Astrocyte of the spinal cord (primary cell): ENCODE data around the gene CYP3A5.

ENCODE experiments used
- DNase-seq: peaks from one replicate; pipeline ENCODE4 v3.0.0; 2011; ENCODE audit warnings: low read depth, low spot score
- H3K4me3 ChIP-seq: 2 replicates; pipeline ENCODE4 v1.5.1; 2011; ENCODE audit warnings: low read depth, mild to moderate bottlenecking, low read length, moderate library complexity
- in situ Hi-C: cut with HindIII; loops from 2 replicates; pipeline ENCODE4 v1.10.0; 2017; ENCODE audit warnings: low sequenced_read_pairs
- TF ChIP-seq, protein P1 (sequence below): IDR thresholded peaks from 2 replicates; pipeline ENCODE4 v1.5.1; 2012; ENCODE audit warnings: low read depth, mild to moderate bottlenecking, low read length, inconsistent platforms

The CYP3A5 gene

DNA sequence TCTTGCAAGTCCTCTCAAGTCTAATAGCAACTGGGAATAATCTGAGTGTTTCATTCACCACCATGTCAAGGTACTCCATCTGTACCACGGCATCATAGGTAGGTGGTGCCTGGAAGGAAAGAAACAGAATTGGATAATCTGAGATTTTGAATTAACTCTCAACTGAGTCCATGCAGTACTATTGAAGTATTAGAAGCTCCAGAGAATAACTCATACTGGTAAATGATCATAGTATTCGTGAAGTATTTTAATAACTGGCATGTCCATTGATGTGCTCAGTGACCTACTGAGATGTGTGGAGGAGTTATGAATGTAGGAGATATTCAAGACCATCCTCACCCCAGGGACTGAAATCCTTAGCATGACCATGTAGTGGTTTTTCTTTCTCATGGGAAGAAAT is 27.1 kb downstream of the CYP3A5 start:
- DNase-seq: no peak
- TF ChIP-seq, protein P1, sequence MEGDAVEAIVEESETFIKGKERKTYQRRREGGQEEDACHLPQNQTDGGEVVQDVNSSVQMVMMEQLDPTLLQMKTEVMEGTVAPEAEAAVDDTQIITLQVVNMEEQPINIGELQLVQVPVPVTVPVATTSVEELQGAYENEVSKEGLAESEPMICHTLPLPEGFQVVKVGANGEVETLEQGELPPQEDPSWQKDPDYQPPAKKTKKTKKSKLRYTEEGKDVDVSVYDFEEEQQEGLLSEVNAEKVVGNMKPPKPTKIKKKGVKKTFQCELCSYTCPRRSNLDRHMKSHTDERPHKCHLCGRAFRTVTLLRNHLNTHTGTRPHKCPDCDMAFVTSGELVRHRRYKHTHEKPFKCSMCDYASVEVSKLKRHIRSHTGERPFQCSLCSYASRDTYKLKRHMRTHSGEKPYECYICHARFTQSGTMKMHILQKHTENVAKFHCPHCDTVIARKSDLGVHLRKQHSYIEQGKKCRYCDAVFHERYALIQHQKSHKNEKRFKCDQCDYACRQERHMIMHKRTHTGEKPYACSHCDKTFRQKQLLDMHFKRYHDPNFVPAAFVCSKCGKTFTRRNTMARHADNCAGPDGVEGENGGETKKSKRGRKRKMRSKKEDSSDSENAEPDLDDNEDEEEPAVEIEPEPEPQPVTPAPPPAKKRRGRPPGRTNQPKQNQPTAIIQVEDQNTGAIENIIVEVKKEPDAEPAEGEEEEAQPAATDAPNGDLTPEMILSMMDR: no peak
- in situ Hi-C loops: no loop called here
- no peak overlapping the region for H3K4me3 ChIP-seq

DNA sequence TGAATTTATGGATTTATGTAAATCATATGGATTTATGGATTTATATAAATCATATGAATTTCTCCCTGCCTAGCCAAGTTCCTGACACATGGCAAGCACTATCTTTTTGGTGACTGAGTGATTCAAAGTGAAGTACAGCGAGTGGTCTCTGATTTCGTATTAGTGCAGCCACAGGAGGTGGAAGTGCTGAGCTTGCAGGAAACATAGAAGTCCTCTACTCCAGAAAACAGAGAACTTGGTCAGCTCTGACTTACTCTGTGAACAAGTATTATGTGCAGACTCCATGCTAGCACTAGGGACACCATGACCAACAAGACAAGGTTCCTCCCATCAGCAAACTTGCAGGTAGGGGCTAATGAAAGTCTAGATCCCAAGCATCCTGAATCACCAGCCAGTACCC is 28.5 kb downstream of the CYP3A5 start:
- H3K4me3 ChIP-seq: no peak overlapping the region
- TF ChIP-seq, protein P1: no peak
- in situ Hi-C loops: no loop called here
- DNase-seq: no peak

DNA sequence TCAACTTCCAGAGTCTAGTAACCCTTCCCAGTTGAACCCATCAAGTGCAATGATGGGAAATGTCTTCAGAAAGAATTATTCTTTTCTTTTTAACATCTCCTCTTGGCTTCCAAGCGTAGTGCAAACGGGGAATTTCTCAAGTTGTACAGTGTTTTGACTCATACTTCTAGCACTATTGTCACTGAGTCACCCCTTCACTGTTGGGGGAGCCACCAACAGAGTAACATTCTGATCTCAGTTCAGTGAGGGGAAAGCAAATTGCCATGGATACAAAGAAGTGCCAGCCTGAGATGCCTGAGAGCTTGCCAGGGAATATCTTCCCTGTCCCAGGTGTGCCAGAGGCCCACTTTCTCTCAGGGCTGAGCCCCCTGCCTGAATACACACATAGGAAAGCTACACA is 31.0 kb downstream of the CYP3A5 start:
- TF ChIP-seq, protein P1: no peak
- no peak for DNase-seq
- H3K4me3 ChIP-seq: no peak overlapping the region
- in situ Hi-C loops: no loop called here

DNA sequence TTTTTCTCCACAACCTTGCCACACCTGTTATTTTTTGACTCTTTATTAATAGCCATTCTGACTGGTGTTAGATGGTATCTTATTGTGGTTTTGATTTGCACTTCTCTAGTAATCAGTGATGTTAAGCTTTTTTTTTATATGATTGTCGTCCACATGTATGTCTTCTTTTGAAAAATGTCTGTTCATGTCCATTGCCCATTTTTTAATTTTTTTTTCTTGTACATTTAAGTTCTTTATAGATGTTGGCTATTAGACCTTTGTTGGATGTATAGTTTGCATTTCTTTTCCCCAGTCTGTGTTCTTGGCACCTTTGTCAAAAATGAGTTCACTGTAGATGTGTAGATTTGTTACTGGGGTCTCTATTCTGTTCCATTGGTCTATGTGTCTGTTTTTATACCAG is 34.2 kb downstream of the CYP3A5 start:
- TF ChIP-seq, protein P1: no peak
- H3K4me3 ChIP-seq: no peak overlapping the region
- in situ Hi-C loops: no loop called here
- no peak for DNase-seq

DNA sequence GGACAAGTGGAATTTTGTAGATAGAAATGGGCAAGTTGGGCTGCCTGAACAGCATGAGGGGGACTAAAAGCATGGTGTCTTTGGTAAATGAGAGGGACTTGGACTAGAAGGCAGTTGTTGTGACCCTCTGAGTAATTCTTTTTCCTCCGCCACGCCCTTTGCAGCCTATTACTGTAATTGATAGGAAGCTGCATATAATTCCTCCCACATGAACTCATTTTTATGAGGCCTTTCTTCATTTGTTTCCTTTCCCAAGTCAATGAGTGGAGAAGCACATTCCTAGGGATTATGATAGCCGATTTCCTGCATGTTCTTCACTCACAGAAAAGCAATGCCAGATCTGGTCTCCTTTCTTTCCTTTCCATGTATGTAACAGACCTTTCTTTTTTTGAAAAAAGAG is 35.4 kb downstream of the CYP3A5 start:
- in situ Hi-C loops: no loop called here
- H3K4me3 ChIP-seq: no peak overlapping the region
- TF ChIP-seq, protein P1: no peak
- no peak for DNase-seq

DNA sequence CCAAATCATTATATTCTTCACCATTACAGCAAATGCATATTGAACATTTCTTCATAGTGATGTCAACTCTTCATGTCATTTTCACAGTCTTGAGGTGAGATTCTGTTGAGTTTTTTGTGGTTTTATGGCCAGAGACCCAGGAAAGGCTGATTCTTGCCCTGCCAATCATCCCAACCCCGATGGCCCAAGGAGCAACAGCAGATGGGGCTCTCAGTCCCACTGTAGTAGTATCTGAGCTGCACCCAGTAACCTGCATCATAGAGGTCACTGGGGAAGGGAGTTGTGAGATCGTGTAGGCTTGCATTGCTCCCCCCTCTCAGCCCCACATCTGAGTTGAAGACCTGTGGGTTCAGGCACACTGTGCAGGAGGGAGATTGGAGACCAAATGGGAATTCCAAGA is 36.3 kb downstream of the CYP3A5 start:
- in situ Hi-C loops: no loop called here
- TF ChIP-seq, protein P1: no peak
- no peak for DNase-seq
- H3K4me3 ChIP-seq: no peak overlapping the region

DNA sequence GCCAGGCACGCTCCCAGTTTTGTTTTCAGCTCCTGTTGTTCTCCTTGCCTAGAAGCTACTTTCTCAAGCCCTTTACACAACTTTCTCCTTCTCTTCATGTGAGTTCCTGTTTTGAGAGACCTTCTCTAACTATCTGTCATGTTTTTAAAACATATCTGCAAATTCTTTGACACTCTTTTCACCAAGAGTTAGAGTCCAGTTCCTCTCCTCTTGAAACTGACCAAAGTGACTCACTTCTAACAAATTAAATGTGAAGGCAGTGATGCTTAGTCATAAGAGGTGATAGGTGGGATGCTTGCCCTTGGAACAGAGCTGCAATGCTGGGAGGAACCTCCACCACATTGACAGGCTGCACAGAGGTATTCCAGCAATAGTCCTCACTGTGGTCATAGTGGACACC is 37.8 kb downstream of the CYP3A5 start:
- no peak overlapping the region for H3K4me3 ChIP-seq
- no peak for DNase-seq
- in situ Hi-C loops: no loop called here
- TF ChIP-seq, protein P1: no peak
